Stimulated activated CD4-positive, alpha-beta T cell treated with anti-CD3 and anti-CD28 coated beads, Interleukin-4, amount 100 ng/mL, for 24 hours (primary cell): Measurements from ENCODE around the gene PLEKHJ1.

Experiments
- DNase-seq: peaks from one replicate; pipeline ENCODE4 v3.0.0-alpha.2; 2020

The PLEKHJ1 gene

DNA sequence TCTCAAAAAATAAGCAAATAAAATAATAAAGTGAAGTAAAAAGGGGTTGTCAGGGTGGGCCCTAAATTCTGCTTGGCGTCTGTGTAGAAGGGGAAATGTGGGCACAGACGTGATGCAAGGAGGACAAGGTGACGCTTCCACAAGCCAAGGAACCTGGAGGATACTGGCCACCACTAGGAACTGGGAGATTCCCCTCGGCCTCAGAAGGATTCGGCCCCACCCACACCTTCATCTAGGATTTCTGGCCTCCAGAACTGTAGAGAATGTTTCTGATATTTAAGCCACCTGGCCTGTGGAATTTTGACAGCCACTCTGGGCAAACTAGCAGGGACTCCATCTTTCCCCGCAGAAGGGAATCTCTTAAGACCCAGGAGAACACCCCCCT, 1.1 kb downstream of the PLEKHJ1 start:
- DNase-seq = no peak

DNA sequence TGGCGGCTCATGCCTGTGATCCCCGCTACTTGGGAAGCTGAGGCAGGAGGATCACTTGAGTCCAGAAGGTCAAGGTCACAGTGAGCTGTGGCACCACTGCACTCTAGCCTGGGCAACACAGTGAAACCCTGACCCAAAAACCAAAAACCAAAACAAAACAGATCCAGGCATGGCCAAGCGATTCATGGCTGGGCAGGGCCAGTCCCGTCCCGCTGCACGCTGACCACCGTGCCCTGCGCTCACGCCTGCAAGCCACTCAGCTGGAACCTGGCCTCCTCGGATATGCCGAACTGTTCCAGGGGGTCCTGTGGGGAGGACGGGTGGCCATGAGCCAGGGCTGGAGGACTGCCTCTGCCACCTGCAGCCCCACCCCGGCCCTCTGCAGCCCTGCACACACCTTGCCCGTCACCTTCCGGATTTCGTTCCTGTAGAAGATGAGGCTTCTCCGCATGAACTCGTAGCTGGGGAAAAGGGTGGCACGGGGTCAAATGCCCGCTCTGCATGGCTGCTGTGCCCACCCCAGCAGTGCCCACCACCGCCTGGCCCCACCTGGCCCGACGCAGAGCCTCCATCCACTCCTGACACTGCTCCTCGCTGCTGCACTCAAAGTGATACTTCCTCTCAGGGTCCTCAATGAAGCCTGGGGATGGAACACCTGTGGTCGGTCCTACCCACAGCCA, 2.4 kb downstream of the PLEKHJ1 start:
- DNase-seq = no peak

DNA sequence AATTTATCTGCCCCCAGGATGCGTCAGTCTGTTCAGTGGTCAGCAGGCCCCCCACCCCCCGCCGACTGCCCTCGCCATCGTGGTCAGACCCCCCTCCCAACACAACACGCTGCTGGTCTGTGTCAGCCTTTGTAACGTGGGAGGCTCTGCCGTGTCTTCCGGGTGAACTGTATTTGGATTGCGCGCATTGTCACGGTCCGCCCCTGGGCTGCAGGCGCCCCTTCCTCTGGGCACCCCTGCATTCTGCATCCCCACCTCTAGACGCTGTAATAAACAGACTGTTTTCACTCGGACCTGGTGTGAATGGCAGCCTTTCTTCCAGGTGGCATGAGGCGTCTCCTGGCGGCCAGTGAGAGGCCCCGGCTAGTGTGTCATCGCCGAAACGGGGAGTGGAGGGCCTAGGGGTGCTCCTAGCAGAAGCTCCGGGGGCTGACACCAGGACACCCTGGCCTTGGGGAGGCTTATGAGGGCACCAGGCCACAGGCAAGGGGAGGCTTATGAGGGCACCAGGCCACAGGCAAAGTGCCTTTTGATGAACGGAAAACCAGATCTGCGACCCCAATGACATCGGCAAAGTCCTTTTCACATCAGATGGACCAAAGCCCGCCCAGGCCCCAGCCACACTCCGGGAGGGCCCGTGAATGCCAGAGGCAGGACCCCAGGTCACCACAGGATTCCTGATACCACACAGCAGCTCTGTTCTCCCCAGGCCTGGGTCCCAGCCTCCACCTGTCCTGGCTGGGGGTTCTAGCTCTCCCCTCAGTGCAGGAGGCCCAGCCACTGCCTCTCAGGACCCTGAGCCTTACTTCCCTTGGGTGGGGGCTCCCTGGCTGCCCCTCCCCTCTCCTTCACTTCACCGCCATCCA, 3.6 kb downstream of the PLEKHJ1 start:
- DNase-seq = no peak

DNA sequence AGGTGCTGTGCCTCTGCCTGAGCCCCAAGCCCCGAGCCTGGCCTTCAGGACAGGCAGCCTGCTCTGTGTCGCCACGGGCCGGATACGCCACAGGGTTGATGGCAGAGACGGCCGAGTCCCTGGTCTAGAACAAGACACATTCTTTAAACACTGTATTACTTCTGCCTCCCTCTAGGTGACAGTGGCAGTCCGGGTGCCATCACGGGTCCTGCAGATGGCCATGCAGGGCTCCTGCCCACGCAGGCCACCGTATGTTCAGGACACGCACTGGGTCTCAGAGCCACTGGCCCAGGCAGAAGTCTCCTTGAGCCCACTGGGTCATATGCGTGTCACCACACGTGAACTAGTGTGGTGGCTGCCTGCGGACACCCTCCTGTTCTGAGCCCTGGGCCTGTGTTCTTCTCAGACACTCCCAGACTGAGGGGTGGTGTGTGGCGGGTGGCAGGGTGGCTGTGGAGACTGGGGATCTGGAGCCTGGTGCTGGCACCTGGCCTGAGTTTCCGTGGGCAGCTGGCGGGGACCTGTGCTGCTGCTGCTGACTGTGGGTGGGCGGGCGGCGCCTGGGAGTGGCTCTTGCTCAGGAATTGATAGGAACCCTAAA, 4.4 kb downstream of the PLEKHJ1 start:
- no peak for DNase-seq

DNA sequence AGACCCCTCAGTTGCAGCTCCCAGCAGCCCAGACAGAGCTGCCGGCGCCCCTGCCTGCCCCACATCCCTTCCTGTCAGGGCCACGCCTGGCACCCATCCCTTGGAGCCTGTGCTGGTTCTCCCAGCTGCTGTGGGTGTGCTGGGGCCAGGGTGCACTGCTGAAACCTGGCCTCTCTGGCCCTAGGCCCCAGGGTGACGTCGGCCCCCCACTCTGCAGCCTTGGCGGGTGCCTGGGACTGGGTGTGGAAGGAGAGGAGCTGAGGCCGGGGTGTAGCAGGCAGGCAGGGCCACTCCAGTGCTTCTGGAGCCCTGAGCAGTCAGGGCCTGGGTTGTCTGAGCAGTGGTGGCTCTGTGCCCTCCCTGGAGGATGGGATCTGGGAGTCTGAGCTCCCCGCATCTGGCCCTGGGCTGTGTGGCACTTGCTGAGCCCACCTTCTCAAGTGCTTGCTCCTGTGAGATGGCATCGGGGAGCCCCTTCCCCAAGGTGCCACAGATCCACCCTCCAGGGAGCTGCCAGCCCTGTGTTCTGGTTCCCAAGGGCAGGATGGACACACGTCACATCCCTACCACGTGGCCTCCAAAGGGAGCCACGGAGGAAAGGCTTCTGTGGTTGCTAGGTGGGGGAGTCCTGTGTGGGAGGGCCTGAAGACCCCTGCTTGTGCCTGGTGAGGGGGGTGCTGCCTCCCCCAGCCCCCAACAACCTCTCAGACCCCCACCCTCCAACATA, 5.2 kb downstream of the PLEKHJ1 start:
- no peak for DNase-seq

DNA sequence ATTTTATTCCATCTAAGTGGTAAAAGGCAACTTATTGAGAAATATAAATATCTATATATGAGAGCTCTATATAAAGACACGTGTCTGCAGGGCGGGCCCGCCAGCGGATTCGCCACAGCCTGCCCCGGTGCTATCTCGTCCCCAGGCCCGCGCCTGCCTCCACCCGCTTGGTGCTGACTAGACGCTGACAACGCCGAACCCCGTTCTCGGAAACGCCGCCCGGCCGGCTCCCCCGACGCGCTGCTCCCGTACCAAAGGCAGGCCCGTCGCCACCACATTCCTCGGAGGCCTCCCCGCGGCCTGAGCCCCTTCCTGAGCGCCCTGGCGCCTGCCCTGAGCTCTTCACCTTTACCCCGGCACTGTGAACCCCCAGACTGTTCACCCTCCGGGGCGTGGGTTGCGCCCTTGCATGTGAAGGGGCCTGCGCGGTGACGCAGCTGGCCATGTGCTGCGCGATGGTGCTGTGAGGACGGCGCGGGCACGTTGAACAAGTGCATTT, 6.0 kb downstream of the PLEKHJ1 start:
- no peak for DNase-seq

DNA sequence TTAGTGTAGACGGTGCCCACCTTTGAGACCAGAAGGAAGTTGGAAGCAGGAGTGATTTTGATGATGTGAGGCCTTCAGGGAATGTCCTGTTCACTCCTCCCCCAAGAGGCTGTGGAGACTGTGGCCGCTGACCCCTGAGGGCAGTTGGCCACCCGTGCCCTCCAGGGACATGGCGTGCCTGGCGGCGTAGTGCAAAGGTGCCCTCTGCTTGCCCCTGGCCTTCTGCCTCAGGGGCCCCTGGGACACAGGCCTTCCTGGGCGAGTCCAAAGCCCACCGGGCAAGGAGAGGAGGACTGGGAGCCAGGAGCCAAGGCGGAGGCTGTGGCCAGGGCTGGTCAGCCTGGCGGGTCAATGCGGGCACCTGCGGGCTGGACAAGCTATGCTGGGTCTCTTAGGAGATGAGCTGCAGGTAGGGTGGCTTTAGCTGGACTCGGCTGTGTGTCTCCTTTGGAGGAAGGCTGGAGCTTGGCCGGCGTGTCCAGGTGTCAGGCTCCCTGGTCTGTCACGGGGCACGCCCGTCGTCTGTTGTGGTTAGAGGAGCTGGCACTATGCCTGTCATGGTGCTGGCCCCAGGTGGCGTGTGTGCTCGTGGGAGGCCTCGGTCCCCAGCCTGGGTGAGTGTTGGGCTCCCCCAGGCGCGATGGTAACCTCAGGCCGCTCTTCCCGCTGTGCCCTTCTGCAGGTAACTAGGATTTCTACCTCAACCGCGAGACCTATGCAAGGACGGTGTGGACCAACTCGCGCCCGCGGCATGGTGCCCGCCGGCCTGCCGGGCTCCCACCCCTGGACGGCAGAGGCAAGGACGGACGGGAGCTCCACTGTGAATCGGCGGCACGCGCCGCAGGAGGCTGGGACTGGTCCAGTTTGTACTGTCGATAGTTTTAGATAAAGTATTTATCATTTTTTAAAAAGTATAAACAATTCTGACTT, 6.8 kb downstream of the PLEKHJ1 start:
- no peak for DNase-seq

DNA sequence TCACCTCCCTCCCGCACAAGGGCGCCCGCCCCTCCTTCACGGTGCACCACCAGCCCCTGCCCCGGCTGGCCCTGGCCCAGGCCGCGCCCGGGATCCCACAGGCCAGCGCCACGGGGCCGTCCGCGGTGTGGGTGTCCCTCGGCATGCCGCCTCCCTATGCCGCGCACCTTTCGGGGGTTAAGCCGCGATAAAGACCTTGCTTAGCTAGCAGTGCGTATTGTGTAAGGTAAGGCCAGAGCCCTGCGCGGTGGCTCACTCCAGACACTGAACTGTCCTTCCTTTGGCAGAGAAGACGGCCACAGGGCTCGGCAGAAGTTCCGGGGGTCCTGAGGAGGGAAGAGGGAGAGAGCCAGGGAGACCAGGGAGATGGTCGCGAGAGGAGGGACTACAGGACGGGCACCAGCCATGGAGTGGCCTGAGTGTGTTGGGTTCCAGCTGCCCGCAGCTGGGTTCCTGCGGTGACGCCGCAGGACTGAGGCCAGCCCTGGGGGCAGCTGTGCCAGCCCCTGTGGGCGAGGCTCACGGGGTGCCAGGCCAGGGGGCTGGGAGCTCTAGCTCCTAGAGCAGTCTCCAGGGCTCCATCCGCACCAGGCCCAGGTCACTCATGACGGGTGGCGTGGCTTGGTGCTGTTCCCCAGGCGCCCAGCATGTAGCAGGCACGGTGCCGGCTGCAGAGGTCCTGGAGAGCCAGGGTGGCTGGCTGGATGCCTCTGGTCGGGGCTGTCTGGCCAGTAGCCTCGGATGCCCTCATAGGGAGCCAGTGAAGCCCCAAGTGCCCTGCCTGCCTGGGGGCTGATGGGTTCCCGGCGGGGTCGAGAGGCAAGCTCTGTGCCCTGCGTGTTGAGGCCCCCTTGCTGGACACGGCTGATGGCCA, 7.7 kb downstream of the PLEKHJ1 start:
- no peak for DNase-seq

DNA sequence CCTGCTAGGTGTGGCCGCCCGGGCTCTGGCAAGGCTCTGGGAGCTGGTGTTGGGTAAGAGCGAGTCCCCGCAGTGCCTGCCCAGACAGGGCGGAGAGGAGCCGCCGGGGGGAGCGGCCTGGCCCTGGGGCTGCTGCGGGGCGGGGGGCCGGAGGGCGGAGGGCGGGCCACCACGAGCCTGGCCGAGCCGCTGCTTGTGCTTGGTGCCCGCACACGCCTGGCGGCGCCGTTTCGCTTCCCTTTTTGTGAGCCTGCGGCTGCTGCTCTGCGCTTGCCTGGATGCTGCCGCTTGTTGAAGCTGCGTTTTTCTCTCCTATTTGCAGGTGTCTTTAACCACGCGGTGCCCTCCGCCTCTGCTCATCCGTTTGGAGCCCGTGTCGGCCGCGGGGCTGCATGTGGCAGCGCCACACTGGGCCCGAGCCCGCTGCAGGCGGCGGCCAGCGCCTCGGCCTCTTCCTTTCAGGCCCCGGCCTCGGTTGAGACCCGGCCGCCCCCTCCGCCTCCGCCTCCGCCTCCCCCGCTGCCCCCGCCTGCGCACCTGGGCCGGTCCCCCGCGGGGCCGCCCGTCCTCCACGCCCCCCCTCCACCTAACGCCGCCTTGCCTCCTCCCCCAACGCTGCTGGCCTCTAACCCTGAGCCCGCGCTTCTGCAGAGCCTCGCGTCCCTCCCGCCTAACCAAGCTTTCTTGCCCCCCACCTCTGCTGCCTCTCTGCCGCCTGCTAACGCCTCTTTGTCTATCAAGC, 8.5 kb downstream of the PLEKHJ1 start:
- DNase-seq = no peak

DNA sequence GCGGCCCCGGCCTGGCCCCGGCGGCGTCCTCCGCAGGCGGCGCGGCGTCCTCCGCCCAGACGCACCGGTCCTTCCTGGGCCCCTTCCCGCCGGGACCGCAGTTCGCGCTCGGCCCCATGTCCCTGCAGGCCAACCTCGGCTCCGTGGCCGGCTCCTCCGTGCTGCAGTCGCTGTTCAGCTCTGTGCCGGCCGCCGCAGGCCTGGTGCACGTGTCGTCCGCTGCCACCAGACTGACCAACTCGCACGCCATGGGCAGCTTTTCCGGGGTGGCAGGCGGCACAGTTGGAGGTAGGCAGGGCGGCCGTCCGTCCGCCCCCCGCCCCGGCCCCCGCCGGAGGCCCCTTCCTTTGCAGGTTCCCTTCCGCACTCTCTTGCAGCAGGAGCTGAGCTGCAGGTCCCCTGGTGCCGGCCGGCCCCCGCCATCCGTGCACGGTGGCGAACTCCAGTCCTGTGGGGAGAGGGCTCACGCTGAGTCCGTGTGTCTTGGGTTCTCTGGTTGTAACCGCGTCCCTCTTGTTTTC, 9.2 kb downstream of the PLEKHJ1 start:
- no peak for DNase-seq

DNA sequence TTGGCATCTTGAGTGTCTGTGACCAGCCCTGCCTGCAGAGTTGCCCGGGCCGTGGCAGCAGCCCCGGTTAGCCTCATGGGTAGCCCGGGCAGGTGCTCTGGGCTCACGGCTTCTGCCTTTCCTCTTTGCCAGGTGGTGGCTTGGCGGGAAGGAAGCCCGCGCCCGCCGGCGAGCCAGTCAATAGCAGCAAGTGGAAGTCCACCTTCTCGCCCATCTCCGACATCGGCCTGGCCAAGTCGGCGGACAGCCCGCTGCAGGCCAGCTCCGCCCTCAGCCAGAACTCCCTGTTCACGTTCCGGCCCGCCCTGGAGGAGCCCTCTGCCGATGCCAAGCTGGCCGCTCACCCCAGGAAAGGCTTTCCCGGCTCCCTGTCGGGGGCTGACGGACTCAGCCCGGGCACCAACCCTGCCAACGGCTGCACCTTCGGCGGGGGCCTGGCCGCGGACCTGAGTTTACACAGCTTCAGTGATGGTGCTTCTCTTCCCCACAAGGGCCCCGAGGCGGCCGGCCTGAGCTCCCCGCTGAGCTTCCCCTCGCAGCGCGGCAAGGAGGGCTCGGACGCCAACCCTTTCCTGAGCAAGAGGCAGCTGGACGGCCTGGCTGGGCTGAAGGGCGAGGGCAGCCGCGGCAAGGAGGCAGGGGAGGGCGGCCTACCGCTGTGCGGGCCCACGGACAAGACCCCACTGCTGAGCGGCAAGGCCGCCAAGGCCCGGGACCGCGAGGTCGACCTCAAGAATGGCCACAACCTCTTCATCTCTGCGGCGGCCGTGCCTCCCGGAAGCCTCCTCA, 9.9 kb downstream of the PLEKHJ1 start:
- DNase-seq = no peak

DNA sequence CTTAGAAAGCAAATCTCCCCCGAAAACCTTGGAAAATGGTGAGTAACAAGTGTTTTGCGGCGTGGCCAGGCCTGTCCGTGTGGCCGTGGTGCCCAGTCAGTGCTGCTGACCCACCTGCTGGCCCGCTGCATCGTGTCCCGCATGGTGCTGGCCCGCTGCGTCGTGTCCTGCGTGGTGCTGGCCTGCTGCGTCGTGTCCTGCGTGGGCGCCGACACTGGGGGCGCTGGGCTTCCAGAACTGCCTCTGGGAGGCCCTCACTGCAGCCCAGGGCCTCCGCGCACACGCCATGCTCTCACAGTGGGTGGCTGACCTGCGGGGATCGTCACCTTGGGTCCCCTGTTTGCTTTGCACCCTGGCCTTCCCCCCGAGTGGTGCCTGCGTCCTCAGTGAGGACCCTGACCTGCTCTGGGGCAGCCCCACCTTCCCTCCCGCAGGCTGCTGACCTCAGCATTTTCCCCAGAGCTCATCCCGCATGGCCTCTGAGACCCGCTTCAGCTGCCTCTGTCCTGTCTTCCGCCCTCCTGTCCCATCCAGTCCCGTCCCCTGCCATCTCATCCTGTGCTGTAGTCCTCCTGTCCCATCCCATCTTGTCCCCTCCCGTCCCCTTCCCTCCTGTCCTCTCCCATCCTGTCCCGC, 10.6 kb downstream of the PLEKHJ1 start:
- no peak for DNase-seq

DNA sequence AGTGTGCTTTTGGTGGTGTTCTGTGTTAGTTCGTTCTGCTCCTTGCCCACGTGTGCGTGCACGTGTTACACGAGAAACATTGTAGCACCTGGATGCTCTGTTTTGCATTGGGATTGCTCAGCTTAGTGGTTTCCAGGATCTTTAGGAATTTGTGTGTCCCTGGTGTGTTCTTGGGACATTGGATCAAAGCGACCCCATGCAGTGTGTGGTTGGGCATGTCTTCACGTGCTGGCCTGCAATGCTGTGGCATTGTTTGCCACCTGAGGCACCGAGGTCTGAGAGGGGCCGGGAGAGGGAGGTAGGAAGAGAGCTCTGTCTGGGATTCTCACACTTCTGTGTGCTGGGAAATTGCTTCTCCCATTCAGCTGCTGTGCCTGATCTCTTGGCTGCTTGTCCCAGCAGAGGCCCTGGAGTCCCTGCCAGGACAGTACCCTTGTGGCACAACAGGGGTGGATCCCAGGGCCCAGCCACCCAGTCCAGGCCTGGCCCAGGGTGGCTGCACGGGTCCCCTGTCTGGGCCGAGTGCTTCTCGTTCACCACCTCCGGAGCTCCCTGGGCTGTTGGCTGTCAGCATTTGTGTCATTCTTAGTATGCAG, 11.3 kb downstream of the PLEKHJ1 start:
- no peak for DNase-seq

DNA sequence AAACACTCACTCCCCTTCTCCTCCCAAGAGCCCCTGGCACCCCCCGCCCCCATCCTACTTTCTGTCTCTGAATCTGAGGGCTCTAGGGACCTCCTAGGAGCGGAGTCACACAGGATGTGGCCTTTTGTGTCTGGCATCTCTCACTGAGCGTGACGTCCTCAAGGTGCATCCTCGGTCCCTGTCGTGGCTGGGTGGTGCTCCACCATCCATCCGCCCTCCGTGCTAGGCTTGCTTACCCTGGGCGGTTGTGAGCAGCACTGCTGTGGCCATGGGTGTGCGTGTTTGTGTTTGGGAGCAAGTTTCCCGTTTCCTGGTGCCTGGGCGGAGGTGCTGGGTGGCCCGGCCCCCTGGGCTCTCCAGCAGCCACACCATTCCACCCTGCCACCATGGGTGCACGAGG, 12.2 kb downstream of the PLEKHJ1 start:
- DNase-seq = no peak

DNA sequence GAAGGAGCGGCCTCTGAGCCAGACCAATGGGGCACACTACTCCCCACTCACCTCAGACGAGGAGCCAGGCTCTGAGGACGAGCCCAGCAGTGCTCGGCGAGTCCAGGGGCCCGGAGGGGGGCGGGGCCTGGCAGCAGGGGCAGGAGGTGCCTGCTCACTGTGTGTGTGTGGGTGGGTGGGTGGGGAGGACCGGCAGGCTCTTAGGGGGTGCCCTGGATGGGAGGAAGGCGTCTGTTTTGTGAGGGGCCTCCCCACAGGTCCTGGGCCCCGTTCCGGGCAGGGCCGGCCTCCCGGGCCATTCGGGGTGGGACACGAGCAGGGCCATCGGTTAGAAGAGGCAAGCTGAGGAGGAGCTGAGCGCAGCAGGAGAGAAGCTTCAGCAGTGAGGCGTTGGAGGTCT, 12.7 kb downstream of the PLEKHJ1 start:
- no peak for DNase-seq

DNA sequence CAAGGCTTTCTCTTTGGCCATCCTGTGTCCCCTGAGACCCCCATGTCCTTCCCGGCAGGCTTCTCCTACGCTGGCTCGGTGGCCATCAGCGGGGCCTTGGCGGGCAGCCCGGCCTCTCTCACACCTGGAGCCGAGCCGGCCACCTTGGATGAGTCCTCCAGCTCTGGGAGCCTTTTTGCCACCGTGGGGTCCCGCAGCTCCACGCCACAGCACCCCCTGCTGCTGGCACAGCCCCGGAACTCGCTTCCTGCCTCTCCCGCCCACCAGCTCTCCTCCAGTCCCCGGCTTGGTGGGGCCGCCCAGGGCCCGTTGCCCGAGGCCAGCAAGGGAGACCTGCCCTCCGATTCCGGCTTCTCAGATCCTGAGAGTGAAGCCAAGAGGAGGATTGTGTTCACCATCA, 14.2 kb downstream of the PLEKHJ1 start:
- DNase-seq = no peak

DNA sequence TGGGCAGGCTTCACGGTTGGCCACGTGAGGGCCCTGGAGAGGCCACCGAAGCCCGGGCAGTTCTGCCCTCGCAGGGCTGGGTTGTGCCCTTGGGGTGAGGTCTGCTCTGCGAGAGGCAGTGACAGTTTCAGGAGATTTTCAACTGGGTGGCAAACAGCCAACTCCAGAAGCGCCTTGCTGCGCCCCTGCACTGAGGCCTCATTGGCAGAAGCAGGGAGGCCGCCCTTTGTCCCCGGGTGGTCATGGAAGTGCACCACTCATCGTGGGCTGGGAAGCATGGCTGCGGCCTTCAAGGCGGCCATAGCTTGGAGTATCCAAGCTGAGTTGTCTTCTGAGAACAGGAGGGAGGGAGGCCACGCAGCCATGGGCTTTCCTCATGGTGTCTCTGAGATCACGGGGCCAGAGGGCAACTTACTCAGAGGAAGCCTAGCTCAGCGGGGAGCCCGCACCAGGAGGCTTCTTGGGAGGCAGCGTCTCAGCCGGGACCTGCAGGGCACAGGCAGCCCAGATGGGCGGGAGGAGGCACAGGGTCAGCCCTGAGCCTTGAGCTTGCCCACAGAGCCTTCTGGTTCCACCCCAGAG, 14.8 kb downstream of the PLEKHJ1 start:
- DNase-seq = no peak

DNA sequence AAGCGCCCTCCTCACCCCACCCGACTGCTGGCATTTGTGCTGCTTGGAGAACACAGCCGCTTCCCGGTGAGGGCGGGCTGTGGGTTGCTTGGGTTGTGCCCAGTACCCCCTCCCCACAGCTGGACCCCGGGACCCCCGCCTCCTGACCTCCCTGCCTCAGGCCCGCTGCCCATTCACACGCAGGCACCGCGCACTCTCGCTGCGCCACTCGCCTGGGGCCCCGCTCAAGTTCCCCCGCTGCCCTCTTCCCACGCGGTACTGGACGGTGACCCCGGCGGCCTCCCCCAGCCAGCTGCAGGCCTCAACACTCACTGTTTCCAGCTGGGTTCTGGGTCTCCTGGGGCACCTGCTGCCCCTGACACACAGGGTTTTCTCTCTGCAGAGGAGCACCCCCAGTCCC, 16.4 kb downstream of the PLEKHJ1 start:
- DNase-seq = no peak
